GM12801 (cell line): ENCODE data around the gene FALEC.

Source experiments
- CTCF ChIP-seq: IDR thresholded peaks from one replicate; pipeline ENCODE4 v1.5.1; 2011; ENCODE audit warnings: control low read depth; ENCODE audit not compliant: insufficient read length; ENCODE audit errors: extremely low read depth

FALEC gene

GRCh38 chr1:150487763-150488115, 27.8 kb upstream of the FALEC start:
- no peak for TF ChIP-seq CTCF

GRCh38 chr1:150493175-150493574, 22.4 kb upstream of the FALEC start:
- no peak for TF ChIP-seq CTCF

DNA sequence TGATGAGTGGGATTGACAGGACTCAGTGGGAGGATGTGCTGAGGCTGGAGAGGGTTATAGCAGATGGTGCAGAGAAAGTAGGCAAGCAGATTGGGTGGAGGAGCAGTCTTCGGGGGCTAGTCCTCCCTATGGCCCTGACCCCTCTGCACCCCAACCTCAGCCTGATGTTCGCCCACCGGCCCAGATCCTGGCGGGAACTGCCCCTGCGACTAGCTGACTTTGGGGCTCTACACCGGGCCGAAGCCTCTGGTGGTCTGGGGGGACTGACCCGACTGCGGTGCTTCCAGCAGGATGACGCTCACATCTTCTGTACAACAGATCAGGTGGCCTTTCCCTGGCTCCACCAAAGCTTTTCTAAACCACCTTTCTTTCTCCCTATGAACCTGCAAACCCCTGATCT, 17.2 kb upstream of the FALEC start:
- no peak for TF ChIP-seq CTCF

DNA sequence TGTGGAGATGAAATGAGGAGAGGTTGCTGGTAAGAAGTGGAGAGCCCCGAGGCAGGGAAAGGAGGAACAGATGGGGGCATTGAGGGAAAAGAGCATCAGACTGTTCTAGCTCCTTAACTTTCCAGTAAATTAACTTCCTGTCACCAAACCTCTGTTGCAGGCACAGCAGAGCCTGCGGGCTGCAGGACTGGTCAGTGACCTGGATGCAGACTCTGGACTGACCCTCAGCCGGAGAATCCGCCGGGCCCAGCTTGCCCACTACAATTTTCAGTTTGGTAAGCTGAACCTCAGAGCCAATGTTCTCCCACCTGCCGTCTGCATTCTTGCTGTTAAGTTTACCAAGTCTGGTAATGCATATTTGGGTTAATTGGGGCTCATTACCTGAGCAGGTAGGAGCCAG, 10.1 kb upstream of the FALEC start:
- TF ChIP-seq CTCF: no peak

DNA sequence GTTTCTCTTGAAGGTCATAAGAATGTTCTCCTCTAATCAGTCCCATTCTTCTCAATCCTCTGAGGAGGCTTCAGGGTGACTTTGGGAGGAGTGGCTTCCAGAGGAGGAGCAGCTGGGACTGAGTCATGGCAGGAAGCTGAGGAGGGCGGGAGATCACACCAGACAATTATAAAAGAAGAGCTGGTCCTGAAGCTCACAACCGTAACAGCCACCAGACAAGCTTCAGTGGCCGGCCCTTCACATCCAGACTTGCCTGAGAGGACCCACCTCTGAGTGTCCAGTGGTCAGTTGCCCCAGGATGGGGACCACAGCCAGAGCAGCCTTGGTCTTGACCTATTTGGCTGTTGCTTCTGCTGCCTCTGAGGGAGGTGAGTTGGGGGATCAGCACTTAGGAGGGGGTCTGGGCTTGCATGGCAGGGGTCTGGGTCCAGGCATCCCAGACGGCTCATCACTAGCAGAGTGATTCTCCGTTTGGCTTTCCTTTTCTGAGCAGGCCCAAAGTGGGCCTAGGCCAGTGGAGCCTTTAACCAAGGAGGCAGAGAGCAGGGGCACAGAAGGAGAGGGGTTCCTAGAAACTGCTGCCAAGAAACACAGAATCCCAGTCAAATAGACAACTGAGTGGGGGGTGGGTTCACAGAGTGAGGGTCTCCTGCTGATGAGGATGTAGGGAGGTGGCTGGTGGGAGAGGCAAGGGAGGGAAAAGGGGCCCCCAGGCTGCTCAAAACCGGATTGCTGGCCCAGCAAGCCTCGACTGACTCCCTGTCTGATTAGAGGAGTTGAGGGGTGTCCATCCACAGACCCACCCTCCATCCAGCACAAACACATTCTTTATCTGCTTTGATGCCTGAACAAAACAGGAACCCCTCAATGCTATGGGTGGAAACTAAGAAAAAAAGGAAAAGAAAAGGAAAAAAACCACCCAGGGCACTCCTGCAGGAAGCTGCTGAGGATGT, 7.4 kb upstream of the FALEC start, which contains the start of gene ECM1:
ECM1 (plus strand) TSS at position 198 of the 953 bp plus-strand sequence; CDS start at position 299, 101 bp downstream.
- TF ChIP-seq CTCF: no peak

DNA sequence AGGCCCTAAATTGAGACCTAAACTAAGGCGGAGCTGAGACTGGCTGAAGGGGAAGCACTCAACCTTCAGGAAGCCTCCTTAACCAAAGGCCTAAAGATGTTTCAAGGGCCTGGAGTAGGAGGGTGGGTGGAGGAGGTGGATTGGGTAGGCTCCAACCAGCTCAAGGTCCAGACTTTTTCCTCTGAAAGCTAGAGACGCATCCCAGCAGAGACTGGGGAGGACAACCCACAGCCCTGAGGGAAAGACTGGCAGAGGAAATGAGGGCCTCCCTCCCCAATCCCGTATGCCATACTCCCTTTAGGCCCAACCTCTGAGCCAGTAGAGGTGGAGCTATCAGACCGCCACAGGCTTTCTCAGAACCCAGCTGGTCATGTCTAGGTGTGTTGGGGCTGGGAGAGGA, 6.6 kb upstream of the FALEC start:
- TF ChIP-seq CTCF: no peak

DNA sequence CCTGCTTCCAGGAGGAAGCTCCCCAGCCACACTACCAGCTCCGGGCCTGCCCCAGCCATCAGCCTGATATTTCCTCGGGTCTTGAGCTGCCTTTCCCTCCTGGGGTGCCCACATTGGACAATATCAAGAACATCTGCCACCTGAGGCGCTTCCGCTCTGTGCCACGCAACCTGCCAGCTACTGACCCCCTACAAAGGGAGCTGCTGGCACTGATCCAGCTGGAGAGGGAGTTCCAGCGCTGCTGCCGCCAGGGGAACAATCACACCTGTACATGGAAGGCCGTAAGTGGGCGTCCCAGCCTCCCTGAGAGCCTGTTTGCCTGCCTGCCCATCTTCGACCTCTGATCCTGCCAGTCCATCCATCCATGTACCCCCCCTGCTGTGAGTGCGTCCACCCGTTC, 4.0 kb upstream of the FALEC start:
- no peak for TF ChIP-seq CTCF
